Measurements from ENCODE around the gene TMEM266.
A peak's percentile ranks its signal among the peaks of the same experiment; 100 is the strongest.

The TMEM266 gene

DNA sequence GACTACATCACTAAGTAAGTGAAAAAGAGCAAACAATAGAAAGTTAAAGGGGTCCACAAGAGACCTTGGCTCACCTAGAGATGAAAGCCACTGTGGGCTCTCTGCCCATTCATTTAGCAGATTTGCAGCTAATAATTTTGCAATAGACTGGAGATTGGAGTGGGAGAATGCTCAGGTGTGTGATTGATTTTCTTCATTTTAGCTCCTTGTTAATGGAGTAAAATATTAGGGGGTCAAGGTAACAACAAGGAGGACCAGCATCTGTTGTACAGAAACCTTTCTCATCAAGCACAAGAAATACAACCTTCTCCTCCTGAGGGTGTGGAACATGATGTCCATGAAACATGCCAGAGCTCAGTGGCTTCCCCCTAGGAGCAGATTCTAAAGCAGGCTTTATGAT is 63.2 kb downstream of the TMEM266 start:
- DNase-seq (ENCODE audit: low read depth in 2 of 2, low spot score in 1 of 2), result no peak

DNA sequence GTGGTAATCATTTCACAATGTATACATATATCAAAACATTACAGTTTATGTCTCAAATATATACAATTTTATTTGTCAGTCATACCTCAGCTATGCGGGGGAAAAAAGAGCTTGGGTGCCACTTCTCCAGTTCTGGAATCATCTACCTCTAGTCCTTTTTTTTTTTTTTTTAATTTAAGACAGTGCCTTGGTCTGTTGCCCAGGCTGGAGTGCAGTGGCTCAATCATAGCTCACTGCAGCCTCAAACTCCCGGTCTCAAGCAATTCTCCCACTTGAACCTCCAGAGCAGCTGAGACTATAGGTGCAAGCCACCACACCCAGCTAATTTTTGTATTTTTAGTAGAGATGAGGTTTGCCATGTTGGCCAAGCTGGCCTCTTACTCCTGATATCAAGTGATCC is 67.4 kb downstream of the TMEM266 start:
- no peak for DNase-seq (ENCODE audit: low read depth in 2 of 2, low spot score in 1 of 2)

- no peak for DNase-seq (ENCODE audit: low read depth in 2 of 2, low spot score in 1 of 2)
These were observed 68.1 kb downstream of the TMEM266 start for GRCh38 chr15:76127880-76128279.

GRCh38 chr15:76134537-76134936 is 74.8 kb downstream of the TMEM266 start:
- DNase-seq (ENCODE audit: low read depth in 2 of 2, low spot score in 1 of 2), result no peak

- DNase-seq (ENCODE audit: low read depth in 2 of 2, low spot score in 1 of 2), result no peak
These were observed 75.7 kb downstream of the TMEM266 start for GRCh38 chr15:76135516-76135915.

DNA sequence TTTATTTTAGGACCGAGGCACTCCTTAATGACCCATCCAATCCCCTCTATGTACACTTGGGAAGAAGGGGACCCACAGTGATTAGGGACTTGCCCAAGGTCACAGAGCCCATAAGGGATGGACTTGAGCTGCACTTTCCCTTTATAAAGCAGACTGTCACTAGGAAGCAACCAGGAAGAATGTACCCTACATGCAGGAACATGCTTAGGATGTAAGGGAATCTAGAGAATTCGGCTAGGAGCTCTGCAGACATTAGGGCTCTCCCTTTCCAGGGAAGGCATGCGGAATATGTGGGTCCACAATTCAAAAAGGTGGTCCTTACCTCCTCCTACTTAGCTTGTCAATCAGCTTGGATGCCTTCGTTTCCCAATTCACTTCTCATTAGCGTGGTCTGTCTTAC is 78.7 kb downstream of the TMEM266 start:
- DNase-seq (ENCODE audit: low read depth in 2 of 2, low spot score in 1 of 2), result no peak

- DNase-seq (ENCODE audit: low read depth in 2 of 2, low spot score in 1 of 2), result peak; percentile 38 to 44
These were observed 79.7 kb downstream of the TMEM266 start for GRCh38 chr15:76139368-76140073.

DNA sequence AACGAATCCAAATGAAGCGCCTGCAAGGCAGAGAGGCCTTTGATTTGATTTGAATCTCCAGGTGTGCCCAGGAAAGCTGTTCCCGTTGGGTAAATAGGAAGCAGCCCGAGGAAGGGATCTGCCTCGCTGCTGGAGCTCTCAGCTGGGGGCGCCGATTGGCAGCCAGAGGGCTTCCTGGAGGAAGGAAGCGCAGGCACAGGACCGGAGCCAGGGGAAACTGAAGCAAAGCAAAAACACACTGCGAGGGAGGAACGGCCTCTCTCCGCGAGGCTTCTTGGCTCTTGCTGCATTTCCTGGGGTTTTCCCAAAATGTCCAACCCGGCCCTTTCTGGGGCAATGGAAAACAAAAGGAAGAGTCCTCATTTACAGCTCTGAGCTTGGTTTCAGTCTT is 80.3 kb downstream of the TMEM266 start:
- DNase-seq (ENCODE audit: low read depth in 2 of 2, low spot score in 1 of 2), result no peak

GRCh38 chr15:76146812-76147211 is 87.0 kb downstream of the TMEM266 start:
- DNase-seq (ENCODE audit: low read depth in 2 of 2, low spot score in 1 of 2), result no peak

- peak; percentile 17 to 32 for DNase-seq (ENCODE audit: low read depth in 2 of 2, low spot score in 1 of 2)
These were observed 88.3 kb downstream of the TMEM266 start for GRCh38 chr15:76147906-76148570.

GRCh38 chr15:76149291-76149915 is 89.6 kb downstream of the TMEM266 start:
- DNase-seq (ENCODE audit: low read depth in 2 of 2, low spot score in 1 of 2), result no peak

- no peak for DNase-seq (ENCODE audit: low read depth in 2 of 2, low spot score in 1 of 2)
These were observed 90.7 kb downstream of the TMEM266 start for GRCh38 chr15:76150513-76150912.

GRCh38 chr15:76150971-76151598 is 91.3 kb downstream of the TMEM266 start:
- DNase-seq (ENCODE audit: low read depth in 2 of 2, low spot score in 1 of 2), result peak; percentile 45 to 57

- DNase-seq (ENCODE audit: low read depth in 2 of 2, low spot score in 1 of 2), result no peak
These were observed 91.8 kb downstream of the TMEM266 start for GRCh38 chr15:76151599-76151974.

DNA sequence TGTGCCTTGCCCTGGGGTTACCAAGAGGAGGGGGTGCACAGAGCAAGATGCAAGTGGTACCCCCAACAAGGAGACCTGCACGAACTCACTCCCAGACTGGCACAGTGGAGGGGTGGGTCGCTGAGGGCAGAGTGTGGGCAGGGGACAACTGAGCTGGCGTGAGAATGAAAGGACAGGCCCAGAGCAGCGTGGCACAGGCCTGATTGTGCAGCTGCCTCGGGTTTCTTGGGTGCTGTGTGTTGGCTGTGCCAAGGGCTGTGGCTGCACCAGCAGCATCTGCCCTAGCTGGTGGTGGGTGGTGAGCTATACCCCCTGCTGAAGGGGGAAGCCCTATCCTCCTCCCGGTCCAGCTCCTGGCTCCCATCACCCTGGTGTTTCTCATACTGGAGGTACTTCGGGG is 92.4 kb downstream of the TMEM266 start:
- DNase-seq (ENCODE audit: low read depth in 2 of 2, low spot score in 1 of 2), result no peak

DNA sequence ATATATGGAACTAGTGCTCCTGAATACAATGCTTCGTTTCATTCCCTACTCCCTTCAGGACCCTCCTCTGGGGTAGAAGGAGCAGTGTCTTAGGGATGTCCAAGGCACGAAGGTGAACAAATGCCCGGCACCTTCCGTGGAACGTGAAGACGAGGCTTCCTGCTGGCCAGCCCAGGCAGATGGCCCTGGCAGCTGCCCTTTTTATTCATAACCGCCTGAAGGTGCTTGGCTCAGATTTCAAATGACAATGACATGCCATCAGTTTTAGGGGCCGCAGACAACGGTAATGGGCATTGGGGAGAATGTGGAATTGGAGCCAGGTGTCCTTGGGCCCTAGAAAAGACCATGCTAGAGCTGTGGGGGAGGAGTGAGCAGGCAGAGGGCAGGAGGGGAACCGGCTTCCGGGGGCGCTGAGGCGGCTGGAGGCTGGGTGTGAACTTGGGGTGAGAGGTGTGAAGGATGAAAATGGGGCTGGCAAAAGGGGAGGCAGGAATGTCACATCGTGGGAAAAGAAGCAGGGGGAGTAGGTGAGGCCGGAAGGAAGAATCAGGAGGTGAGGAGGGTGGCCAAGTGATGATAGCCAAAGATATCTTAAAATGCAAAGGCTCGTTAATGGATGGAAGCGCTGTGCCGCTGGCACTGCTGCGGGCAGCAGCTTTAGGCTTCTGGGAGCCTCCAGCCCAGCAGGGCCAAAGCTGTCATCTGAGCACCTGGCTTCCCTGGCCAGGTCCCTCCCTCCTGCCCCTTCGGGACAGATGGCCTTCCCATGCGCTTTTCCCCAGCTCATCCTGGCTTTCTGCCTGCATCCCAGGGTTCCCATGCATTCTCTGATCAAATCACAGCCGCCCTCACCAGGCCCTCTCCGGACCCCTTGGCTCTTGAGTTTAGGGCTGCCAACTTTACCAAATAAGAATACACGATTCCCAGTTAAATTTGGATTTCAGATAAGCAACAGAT is 93.7 kb downstream of the TMEM266 start:
- no peak for DNase-seq (ENCODE audit: low read depth in 2 of 2, low spot score in 1 of 2)

GRCh38 chr15:76155731-76156130 is 95.9 kb downstream of the TMEM266 start:
- DNase-seq (ENCODE audit: low read depth in 2 of 2, low spot score in 1 of 2), result no peak

GRCh38 chr15:76158226-76158625 is 98.4 kb downstream of the TMEM266 start:
- DNase-seq (ENCODE audit: low read depth in 2 of 2, low spot score in 1 of 2), result no peak

GRCh38 chr15:76158815-76159214 is 99.0 kb downstream of the TMEM266 start:
- DNase-seq (ENCODE audit: low read depth in 2 of 2, low spot score in 1 of 2), result no peak

DNA sequence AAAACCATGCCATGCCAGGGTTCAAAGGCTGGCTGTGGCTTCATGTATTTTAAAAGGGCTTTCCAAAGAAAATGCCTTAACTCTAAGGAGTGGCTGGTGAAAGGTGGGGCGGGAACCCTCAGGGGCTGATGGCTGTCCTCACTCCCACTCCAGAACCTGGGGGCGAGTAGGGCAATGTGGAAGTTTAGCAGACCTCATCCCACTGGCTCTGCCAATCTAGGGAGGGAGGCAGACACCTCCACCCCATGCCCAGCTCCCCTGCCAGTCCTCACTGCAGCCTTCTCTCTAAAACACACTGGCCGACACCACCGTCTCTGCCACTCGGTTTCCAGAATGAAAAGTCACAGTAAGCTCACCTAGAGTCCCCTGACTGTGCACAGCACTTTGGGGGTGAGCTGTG is 99.5 kb downstream of the TMEM266 start:
- DNase-seq (ENCODE audit: low read depth in 2 of 2, low spot score in 1 of 2), result no peak
